Loucy (cell line): ENCODE results near the gene TBC1D22A.

Experiments used
- H2AFZ ChIP-seq: fragments of 200-600 bp; sonication (generic); 2 replicates; pipeline ENCODE4 v1.6.0; 2016; ENCODE audit warnings: antibody characterized with exemption, mild to moderate bottlenecking, low read length, moderate library complexity
- H3F3A ChIP-seq: fragments of 200-600 bp; 2 replicates; pipeline ENCODE4 v1.6.0; 2016; ENCODE audit warnings: antibody characterized with exemption, low read depth, mild to moderate bottlenecking
- H3K27me3 ChIP-seq: fragments of 200-600 bp; sonication (generic); 2 replicates; pipeline ENCODE4 v1.6.1; 2014; ENCODE audit warnings: low read length, mild to moderate bottlenecking; ENCODE audit not compliant: insufficient read depth, poor library complexity, severe bottlenecking
- H3K36me3 ChIP-seq: fragments of 200-600 bp; sonication (generic); 2 replicates; pipeline ENCODE4 v1.6.1; 2016; ENCODE audit warnings: low read length; ENCODE audit not compliant: insufficient read depth
- H3K4me1 ChIP-seq: fragments of 200-600 bp; sonication (generic); 2 replicates; pipeline ENCODE4 v1.5.1; 2014; ENCODE audit warnings: low read length, mild to moderate bottlenecking; ENCODE audit not compliant: insufficient read depth, poor library complexity, severe bottlenecking
- H3K4me2 ChIP-seq: fragments of 200-600 bp; sonication (generic); 2 replicates; pipeline ENCODE4 v1.6.0; 2014; ENCODE audit warnings: antibody characterized with exemption, low read length, low read depth, mild to moderate bottlenecking; ENCODE audit not compliant: poor library complexity, severe bottlenecking
- H3K4me3 ChIP-seq: fragments of 200-600 bp; sonication (generic); 2 replicates; pipeline ENCODE4 v1.5.1; 2014; ENCODE audit warnings: low read length, mild to moderate bottlenecking, mixed read lengths; ENCODE audit not compliant: poor library complexity, severe bottlenecking
- H3K79me2 ChIP-seq: fragments of 200-600 bp; sonication (generic); 2 replicates; pipeline ENCODE4 v1.6.1; 2014; ENCODE audit warnings: low read length; ENCODE audit not compliant: insufficient read depth
- H3K9ac ChIP-seq: fragments of 200-600 bp; sonication (generic); 2 replicates; pipeline ENCODE4 v1.6.0; 2014; ENCODE audit warnings: mild to moderate bottlenecking, low read depth, low read length, moderate library complexity; ENCODE audit not compliant: poor library complexity, severe bottlenecking
- H3K9me2 ChIP-seq: fragments of 200-600 bp; sonication (generic); replicated peaks from 2 replicates; pipeline ENCODE4 v1.6.1; 2016; ENCODE audit warnings: low read depth, low read length, mixed read lengths
- H3K9me3 ChIP-seq: fragments of 200-600 bp; sonication (generic); 2 replicates; pipeline ENCODE4 v1.6.1; 2014; ENCODE audit warnings: mild to moderate bottlenecking, antibody characterized with exemption, low read length, low read depth; ENCODE audit not compliant: insufficient read depth
- H4K20me1 ChIP-seq: fragments of 200-600 bp; sonication (generic); 2 replicates; pipeline ENCODE4 v1.6.0; 2014; ENCODE audit warnings: antibody characterized with exemption, low read length, mild to moderate bottlenecking; ENCODE audit not compliant: insufficient read depth, poor library complexity, severe bottlenecking
- EZH2phosphoT487 ChIP-seq: fragments of 200-600 bp; IDR thresholded peaks from 2 replicates; pipeline ENCODE4 v1.6.1; 2018; ENCODE audit warnings: antibody characterized with exemption, mild to moderate bottlenecking, moderate library complexity, borderline replicate concordance
- TF ChIP-seq, protein P1 (sequence below): fragments of 200-600 bp; sonication (generic); conservative IDR thresholded peaks from 2 replicates; pipeline ENCODE4 v1.5.1; 2014; ENCODE audit warnings: mild to moderate bottlenecking, antibody characterized with exemption, low read length

Gene TBC1D22A

DNA sequence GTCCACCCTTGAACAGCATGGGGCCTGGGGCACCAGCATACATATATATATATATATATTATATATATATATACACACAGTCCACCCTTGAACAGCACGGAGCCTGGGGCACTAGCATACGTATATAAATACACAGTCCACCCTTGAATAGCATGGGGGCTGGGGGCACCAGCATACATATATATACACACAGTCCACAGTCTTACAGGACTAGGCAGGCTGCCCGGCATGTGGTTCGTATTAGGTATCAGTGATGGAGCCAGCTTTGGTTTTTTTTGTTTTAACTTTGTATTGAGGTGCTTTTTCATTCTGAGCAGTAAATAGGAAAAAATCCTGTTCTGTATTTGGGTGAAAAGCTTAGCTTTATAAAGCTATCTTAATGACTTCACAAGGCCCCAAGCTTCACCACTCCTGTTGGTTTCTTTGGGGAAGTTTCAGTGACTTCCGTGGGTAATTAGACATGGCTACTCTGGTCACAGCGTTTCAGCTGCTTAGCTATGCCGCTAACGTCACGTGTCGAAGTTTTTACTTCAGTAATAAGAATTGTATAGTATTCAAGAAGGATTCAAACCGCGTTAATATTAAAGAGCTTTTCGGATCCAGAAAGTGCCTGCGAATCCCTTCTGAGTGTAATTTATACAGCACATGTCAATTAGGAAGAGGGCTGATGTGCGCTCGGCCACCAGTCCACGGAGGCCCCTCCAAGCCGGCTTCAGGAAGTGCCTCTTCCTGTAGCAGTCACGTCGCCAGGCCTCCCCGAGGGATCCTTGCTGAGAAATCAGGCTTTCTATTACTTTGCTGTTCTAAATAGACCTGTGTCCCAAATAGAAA, 179.7 kb downstream of the TBC1D22A start:
- Histone ChIP-seq H3K4me2 (no peak overlapping the region), H3F3A (no peaks in the 10 kb centered on the region)

DNA sequence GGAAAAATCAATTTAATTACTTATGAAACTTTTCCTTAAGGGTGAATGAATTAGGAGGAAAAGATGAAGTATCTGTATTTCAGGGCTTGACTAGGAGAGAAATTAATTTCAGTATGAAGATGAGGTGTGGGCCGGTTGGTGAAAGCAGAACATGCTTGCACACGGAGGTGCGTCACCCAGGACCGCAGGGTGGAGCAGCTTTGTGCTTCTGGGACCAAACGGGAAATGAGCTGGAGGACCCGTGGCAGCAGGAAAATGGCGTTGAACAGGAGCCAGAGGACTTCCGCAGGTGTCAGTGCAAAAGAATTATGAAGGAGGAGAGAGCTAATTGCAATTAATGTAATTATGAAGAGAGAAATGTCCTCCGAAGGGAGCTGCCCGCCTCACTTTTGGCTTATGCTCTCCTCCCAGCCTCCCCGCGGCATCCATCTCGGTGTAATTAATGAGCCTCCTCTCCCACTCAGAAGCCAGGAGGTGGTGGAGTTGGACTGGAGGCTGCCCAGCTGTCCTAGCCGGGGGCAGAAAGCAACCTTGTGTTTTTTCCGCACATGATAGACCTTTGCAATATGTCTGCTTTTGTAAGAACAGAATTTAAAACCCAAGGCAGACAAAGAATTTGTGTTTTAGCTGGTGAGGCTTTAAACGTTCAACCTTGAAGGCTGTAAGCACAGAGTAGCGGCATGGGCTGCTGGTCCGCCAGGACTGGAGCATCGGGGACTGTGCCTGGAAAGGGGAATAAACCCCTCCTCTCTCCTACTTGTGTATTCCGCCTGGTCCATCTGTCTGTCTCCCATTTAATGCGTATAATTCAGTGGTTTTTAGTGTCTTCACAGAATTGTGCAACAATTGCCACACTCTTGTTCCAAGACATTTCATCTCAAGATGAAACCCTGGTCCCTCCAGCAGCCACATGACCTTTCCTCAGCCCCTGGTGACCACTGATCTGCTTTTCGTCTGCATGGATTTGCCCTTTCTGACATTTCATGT, 180.6 kb downstream of the TBC1D22A start:
- TF ChIP-seq, protein P1, sequence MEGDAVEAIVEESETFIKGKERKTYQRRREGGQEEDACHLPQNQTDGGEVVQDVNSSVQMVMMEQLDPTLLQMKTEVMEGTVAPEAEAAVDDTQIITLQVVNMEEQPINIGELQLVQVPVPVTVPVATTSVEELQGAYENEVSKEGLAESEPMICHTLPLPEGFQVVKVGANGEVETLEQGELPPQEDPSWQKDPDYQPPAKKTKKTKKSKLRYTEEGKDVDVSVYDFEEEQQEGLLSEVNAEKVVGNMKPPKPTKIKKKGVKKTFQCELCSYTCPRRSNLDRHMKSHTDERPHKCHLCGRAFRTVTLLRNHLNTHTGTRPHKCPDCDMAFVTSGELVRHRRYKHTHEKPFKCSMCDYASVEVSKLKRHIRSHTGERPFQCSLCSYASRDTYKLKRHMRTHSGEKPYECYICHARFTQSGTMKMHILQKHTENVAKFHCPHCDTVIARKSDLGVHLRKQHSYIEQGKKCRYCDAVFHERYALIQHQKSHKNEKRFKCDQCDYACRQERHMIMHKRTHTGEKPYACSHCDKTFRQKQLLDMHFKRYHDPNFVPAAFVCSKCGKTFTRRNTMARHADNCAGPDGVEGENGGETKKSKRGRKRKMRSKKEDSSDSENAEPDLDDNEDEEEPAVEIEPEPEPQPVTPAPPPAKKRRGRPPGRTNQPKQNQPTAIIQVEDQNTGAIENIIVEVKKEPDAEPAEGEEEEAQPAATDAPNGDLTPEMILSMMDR, result no peak
- TF ChIP-seq EZH2phosphoT487, result no peak
- H3K79me2 ChIP-seq, result no peaks in the 10 kb centered on the region; the same call in 1 of the 2 replicates
- H3K4me2 ChIP-seq, result no peak overlapping the region

More for the DNA sequence above, 179.7 kb downstream of the TBC1D22A start:
- no peaks in the 10 kb centered on the region for H3K9me2 ChIP-seq
- TF ChIP-seq EZH2phosphoT487, result no peak
- TF ChIP-seq, protein P1, result no peak
- no peaks in the 10 kb centered on the region for H4K20me1 ChIP-seq
- no peaks in the 10 kb centered on the region for H3K4me1 ChIP-seq
- H2AFZ ChIP-seq, result no peak overlapping the region
- no peaks in the 10 kb centered on the region for H3K27me3 ChIP-seq
- H3K4me3 ChIP-seq, result no peak overlapping the region
- no peaks in the 10 kb centered on the region; the same call in 1 of the 2 replicates for H3K79me2 ChIP-seq
- H3K9me3 ChIP-seq, result no peaks in the 10 kb centered on the region
- H3K36me3 ChIP-seq, result no peaks in the 10 kb centered on the region; the same call in 1 of the 2 replicates
- H3K9ac ChIP-seq, result no peak overlapping the region

DNA sequence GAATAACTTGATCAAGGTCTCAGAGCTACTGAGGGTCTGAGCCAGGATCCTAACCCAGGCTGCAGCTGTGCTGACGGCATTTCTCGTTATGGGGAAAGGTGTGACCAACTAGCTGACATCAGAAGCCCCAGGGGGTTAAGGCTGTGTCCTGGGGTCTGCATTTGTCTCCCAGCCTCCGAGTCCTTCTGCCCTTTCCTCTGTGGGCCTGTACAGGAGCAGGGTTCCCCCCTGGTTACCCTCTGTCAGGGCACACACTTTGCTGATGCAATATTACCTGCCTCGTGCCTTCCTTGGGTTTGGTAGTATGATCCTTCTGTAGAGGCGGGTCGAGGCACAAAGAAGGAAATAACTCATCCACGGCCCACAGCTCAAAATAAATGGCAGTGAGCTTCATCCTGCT, 183.0 kb downstream of the TBC1D22A start:
- Histone ChIP-seq H3K4me1 (no peaks in the 10 kb centered on the region), H3K79me2 (no peaks in the 10 kb centered on the region; the same call in 1 of the 2 replicates), H4K20me1 (no peaks in the 10 kb centered on the region), H3K4me3 (no peak overlapping the region), H2AFZ (no peak overlapping the region), H3K36me3 (peaks cover 3% of the 10 kb centered on the region; the same call in 1 of the 2 replicates), H3K9me2 (no peaks in the 10 kb centered on the region), H3K9me3 (no peaks in the 10 kb centered on the region), H3K4me2 (no peak overlapping the region), H3K9ac (no peak overlapping the region), H3K27me3 (no peaks in the 10 kb centered on the region), H3F3A (no peaks in the 10 kb centered on the region)
- TF ChIP-seq, protein P1, result no peak
- TF ChIP-seq EZH2phosphoT487, result no peak

More for the DNA sequence above, 180.6 kb downstream of the TBC1D22A start:
- Histone ChIP-seq H3K36me3 (no peaks in the 10 kb centered on the region; the same call in 1 of the 2 replicates), H4K20me1 (no peaks in the 10 kb centered on the region), H3F3A (no peaks in the 10 kb centered on the region), H3K27me3 (no peaks in the 10 kb centered on the region), H3K4me1 (no peaks in the 10 kb centered on the region), H3K9me3 (no peaks in the 10 kb centered on the region), H3K4me3 (no peak overlapping the region), H3K9ac (no peak overlapping the region), H3K9me2 (no peaks in the 10 kb centered on the region), H2AFZ (no peak overlapping the region)
